IPS-15b (cell line): Measurements from ENCODE around the gene CLDN5.
"Not testable (repeated sequence)": the region's sequence is repeated elsewhere in the genome, so short reads cannot be mapped to it uniquely, and the experiment has no call there.

Experiments
- H3K27me3 ChIP-seq: one replicate; pipeline ENCODE4 v1.6.1; 2013; ENCODE audit warnings: low read length; ENCODE audit not compliant: control insufficient read depth, insufficient read depth
- H3K36me3 ChIP-seq: one replicate; pipeline ENCODE4 v1.6.1; 2013; ENCODE audit warnings: low read length; ENCODE audit not compliant: control insufficient read depth, insufficient read depth
- H3K4me1 ChIP-seq: one replicate; pipeline ENCODE4 v1.6.1; 2013; ENCODE audit warnings: mild to moderate bottlenecking, low read length; ENCODE audit not compliant: control insufficient read depth, insufficient read depth
- H3K4me3 ChIP-seq: one replicate; pipeline ENCODE4 v1.5.1; 2013; ENCODE audit warnings: low read depth, low read length
- H3K9ac ChIP-seq: one replicate; pipeline ENCODE4 v1.6.1; 2013; ENCODE audit warnings: low read depth, mild to moderate bottlenecking, low read length
- H3K9me3 ChIP-seq: one replicate; pipeline ENCODE4 v1.6.1; 2013; ENCODE audit warnings: mild to moderate bottlenecking, low read length; ENCODE audit not compliant: control insufficient read depth, insufficient read depth

The CLDN5 gene

DNA sequence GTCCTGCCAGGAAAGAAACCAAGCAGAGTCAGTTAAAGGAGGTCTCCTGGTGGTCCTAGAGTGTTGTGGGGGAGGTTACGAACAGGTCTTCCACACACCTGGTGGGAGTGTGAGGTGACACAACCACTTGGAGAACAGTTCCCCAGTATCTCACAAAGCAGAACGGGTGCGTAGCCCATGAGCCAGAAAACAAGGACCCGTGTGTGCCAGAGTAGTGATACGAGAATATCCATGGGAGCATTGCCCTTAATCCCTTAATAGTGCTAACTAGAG lies 21.7 kb upstream of the CLDN5 start:
- Histone ChIP-seq H3K4me1 (no peaks in the 10 kb centered on the region), H3K9ac (no peak overlapping the region), H3K36me3 (no peaks in the 10 kb centered on the region), H3K9me3 (no peaks in the 10 kb centered on the region), H3K27me3 (no peaks in the 10 kb centered on the region), H3K4me3 (no peak overlapping the region)

DNA sequence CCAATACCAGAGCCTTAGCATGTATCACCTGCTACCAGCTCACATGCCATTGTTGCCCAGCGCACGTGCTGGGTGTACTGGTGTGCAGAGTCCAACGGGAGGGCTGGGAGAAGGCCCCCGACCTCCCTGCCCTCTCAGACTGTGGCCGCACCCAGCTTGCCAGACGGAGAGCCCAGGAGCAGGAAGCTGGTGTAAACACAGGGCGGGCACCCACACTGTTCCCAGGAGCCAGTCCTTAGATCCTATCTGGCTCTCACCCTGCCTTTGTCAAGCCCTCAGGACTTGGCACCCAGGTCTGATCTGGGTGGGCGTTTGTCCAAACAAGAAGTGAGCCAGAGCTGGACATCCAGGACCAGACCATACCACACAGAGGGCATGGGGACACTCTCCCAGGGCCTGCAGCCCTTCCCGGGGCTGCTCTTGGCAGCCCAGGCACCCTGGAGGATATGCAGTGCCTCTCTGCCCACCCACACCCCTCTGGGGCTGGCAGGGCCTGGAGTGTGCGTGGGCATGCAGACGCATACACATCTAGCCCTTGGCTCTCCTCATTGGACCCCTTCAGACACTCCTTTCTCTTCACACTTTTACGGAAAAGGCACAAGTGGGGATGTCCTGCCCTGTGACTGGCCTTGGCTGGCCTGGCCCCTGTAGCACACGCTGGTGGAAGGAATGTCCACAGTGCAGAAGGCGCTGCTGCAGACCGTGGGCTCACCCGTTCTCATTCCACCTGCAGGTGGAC lies 19.9 kb upstream of the CLDN5 start:
- H3K36me3 ChIP-seq, result no peaks in the 10 kb centered on the region
- no peak overlapping the region for H3K4me3 ChIP-seq
- H3K27me3 ChIP-seq, result no peaks in the 10 kb centered on the region
- H3K4me1 ChIP-seq, result no peaks in the 10 kb centered on the region
- no peaks in the 10 kb centered on the region for H3K9me3 ChIP-seq
- H3K9ac ChIP-seq, result no peak overlapping the region

DNA sequence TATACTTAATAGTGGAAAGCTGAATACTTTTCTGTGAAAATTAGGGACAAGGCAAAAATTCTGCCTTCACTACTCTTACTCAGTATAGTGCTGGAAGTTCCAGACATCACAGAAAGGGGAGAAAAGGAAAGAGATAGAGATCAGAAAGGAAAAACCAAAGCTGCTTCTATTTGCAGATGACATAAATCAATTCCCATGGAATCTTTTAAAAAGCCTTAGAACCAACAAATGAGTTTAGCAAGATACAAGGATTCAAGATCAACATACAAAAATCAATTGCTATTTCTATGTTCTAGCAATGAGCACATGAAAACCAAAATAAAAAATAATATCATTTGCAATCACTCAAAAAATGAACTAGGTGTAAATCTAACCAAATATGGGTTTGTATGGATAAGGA lies 16.2 kb upstream of the CLDN5 start:
- Histone ChIP-seq H3K4me1 (no peaks in the 10 kb centered on the region), H3K9me3 (no peaks in the 10 kb centered on the region), H3K9ac (no peak overlapping the region), H3K27me3 (no peaks in the 10 kb centered on the region), H3K4me3 (no peak overlapping the region), H3K36me3 (no peaks in the 10 kb centered on the region)

DNA sequence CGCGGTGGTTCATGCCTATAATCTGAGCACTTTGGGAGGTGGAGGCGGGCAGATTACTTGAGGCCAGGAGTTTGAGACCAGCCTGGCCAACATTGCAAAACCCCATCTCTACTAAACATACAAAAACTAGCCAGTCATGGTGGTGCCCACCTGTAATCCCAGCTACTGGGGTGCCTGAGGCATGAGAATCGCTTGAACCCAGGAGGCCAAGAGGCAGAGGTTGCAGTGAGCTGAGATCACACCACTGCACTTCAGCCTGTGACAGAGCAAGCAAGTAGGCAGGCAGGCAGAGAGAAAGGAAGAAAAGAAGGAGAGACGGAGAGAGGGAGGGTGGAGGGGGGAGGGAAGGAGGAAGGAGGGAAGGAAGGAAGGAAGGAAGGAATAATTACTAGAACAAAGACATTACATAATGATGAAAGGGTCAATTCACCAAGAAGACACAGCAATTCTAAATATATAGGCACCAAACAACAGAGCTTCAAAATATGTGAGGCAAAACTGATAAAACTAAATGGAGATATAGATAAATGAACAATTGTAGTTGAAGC lies 13.8 kb upstream of the CLDN5 start:
- no peak overlapping the region for H3K9ac ChIP-seq
- no peaks in the 10 kb centered on the region for H3K9me3 ChIP-seq
- H3K27me3 ChIP-seq, result no peaks in the 10 kb centered on the region
- H3K4me1 ChIP-seq, result no peaks in the 10 kb centered on the region
- H3K4me3 ChIP-seq, result no peak overlapping the region
- H3K36me3 ChIP-seq, result no peaks in the 10 kb centered on the region

DNA sequence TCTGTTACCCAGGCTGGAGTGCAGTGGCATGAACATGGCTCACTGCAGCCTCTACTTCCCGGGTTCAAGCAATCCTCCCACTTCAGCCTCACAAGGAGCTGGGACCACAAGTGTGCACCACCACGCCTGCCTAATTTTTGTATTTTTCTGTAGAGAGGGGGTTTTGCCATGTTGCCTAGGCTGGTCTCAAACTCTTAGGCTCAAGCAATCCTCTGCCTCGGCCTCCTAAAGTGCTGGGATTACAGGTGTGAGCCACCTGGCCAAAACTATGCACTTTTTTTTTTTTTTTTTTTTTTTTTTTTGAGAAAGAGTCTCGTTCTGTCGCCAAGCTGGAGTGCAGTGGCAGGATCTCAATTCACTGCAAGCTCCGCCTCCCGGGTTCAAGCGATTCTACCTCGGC lies 12.4 kb upstream of the CLDN5 start:
- Histone ChIP-seq H3K9me3 (no peaks in the 10 kb centered on the region), H3K36me3 (no peaks in the 10 kb centered on the region), H3K27me3 (no peaks in the 10 kb centered on the region), H3K9ac (no peak overlapping the region), H3K4me3 (no peak overlapping the region), H3K4me1 (no peaks in the 10 kb centered on the region)

DNA sequence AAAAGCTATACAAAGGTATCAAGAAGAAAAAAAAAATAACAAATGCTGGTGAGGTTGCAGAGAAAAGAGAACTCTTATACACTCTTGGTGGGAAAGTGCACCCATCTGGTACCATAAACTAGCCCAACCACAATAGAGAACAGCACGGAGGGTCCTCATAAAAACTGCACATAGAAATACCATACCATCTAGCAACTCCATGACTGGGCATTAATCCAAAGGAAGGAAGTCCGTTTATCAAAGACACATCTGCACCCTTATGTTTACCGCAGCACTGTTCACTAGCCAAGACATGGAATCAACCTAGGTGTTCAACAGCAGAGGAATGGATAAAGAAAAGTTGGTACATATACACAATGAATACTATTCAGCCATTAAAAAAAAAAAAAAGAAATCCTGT lies 10.8 kb upstream of the CLDN5 start:
- no peak overlapping the region for H3K4me3 ChIP-seq
- no peak overlapping the region for H3K9ac ChIP-seq
- no peaks in the 10 kb centered on the region for H3K9me3 ChIP-seq
- H3K36me3 ChIP-seq, result no peaks in the 10 kb centered on the region
- no peaks in the 10 kb centered on the region for H3K4me1 ChIP-seq
- no peaks in the 10 kb centered on the region for H3K27me3 ChIP-seq

DNA sequence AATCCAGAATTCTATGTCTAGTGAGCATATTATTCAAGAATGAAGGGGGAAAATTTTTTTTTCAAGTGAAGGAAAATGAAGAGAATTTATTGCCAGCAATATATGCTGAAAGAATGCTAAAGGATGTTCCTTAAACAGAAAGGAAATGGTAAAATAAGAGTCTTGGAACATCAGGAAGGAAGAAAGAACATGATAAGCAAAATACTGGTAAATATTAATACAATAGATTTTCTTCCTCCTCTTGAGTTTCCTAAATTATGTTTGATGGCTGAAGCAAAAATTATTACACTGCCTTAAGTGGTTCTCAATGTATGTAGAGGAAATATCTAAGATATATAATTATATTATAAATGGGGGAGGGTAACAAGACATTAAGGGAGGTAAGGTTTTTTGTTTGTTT lies 9.6 kb upstream of the CLDN5 start:
- Histone ChIP-seq H3K9ac (no peak overlapping the region), H3K36me3 (no peaks in the 10 kb centered on the region), H3K4me3 (no peak overlapping the region), H3K9me3 (no peaks in the 10 kb centered on the region), H3K27me3 (no peaks in the 10 kb centered on the region), H3K4me1 (no peaks in the 10 kb centered on the region)

DNA sequence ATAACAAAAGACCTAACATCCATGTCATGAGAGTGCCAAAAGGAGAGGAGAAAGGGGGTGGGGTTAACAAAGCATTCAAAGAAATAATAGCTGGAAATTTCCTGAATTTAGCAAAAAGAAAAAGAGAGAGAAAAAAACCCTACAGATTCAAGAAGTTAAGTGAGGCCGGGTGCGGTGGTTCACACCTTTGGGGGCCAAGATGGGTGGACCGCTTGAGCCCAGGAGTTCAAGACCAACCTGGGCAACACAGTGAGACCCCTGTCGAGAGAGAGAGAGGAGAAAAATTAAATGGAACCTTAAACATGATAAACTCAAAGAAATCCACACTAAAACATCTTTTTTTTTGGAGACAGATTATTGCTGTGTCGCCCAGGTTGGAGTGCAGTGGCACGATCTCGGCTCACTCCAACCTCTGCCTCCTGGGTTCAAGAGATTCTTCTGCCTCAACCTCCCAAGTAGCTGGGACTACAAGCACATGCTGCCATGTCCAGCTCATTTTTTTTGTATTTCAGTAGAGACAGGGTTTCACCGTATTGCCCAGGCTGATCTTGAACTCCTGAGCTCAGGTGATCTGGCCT lies 8.9 kb upstream of the CLDN5 start:
- Histone ChIP-seq H3K27me3 (no peaks in the 10 kb centered on the region), H3K9ac (no peak overlapping the region), H3K36me3 (no peaks in the 10 kb centered on the region), H3K9me3 (no peaks in the 10 kb centered on the region), H3K4me3 (no peak overlapping the region), H3K4me1 (no peaks in the 10 kb centered on the region)

DNA sequence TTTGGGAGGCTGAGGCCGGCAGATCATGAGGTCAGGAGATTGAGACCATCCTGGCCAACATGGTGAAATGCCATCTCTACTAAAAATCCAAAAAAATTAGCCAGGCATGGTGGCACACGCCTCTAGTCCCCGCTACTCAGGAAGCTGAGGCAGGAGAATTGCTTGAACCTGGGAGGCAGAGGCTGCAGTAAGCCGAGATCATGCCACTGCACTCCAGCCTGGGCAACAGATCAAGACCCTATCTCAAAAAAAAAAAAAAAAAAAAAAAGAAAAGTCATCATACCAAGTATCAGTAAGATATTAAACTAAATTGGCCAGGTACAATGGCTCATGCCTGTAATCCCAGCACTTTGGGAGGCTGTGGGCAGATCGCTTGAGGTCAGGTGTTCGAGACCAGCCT lies 7.1 kb upstream of the CLDN5 start:
- not testable (repeated sequence) for H3K4me1 ChIP-seq, H3K27me3 ChIP-seq, H3K36me3 ChIP-seq, H3K9ac ChIP-seq, H3K4me3 ChIP-seq, H3K9me3 ChIP-seq

DNA sequence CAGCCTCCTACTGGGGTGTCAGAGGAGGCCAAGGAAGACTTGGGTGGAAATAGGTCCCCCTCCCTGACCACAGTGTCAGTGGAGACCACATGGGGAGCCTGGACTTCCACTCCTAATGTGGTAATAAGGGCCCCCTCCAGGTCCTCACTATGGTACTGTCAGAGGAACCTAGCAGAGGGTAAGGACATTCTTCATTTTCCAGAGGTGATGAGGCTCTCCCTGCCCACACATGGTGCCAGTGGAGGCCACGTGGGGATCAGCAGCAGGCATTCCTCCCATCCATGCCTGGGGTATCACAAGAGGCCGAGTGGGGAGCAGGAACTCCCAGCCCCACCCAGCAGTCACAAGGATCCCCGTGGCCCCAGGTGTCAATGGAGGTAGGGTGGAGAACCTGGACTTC lies 6.5 kb upstream of the CLDN5 start:
- Histone ChIP-seq H3K4me3 (no peak overlapping the region), H3K36me3 (no peaks in the 10 kb centered on the region), H3K9me3 (no peaks in the 10 kb centered on the region), H3K27me3 (no peaks in the 10 kb centered on the region), H3K9ac (no peak overlapping the region), H3K4me1 (no peaks in the 10 kb centered on the region)

DNA sequence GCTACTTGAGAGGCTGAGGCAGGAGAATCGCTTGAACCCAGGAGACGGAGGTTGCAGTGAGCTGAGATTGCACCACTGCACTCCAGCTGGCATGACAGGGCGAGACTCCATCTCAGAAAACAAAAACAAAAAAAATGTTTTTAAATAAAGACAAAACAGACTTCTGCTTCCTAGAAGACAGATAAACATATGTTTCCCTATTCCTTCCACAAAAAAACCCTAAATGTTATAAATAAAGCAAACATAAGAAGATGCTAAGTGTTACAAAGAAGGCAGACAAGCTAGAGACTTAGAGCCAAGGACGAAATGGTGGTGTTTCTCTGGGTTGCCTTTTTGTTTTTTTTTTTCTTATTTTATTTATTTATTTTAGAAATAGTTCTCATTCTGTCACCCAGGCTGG lies 5.6 kb upstream of the CLDN5 start:
- Histone ChIP-seq H3K4me1 (no peaks in the 10 kb centered on the region), H3K9me3 (no peaks in the 10 kb centered on the region), H3K27me3 (peaks cover 7% of the 10 kb centered on the region), H3K9ac (no peak overlapping the region), H3K36me3 (no peaks in the 10 kb centered on the region), H3K4me3 (no peak overlapping the region)

DNA sequence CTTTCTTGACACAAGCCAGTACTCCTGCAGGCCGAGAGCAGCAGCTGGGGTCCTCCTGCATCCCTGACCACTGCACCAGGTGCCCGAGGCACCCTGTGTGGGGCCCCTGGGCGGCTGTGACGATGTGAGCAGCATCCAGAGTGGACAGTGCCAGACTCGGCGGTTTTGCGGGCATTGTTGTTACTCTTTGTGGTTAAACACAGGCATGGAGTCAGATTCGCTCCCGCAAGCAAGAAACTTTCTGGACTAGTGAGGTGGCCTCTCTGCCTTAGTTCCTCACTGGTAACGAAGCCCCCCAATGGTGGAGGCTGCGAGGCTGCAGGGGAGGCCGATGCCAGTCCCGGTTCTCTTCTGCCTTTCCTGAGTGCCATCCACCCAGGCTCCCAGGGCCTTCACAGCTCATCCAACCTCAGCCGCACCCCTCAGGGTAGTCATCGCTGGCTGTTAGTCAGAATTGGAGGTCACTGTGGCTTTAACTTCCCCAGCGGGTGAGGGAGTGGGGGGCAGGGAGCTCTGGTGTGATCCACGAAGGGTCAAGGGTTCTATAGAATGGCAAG lies 3.7 kb upstream of the CLDN5 start:
- peaks cover 16% of the 10 kb centered on the region for H3K27me3 ChIP-seq
- H3K36me3 ChIP-seq, result no peaks in the 10 kb centered on the region
- H3K4me1 ChIP-seq, result no peaks in the 10 kb centered on the region
- H3K4me3 ChIP-seq, result no peak overlapping the region
- no peak overlapping the region for H3K9ac ChIP-seq
- no peaks in the 10 kb centered on the region for H3K9me3 ChIP-seq
